ENCODE measurements around the gene SLC7A1. TPM values are rescaled to one million over a fixed set of nuclear protein-coding genes. Genes with fewer than 3 reads are reported as not detected.

SLC7A1 gene
- total RNA-seq, 3 donors from 2014 or later: 23.8 to 36.0 (median 28.0) TPM

- ATAC-seq (no peak), DNase-seq (no peak)
- H3K9me3 ChIP-seq: no peaks in the 10 kb centered on the region
- H3K4me1 ChIP-seq (ENCODE audit: low read depth): peaks cover 9% of the 10 kb centered on the region
- TF ChIP-seq CTCF (IDR thresholded peaks at IDR 0.05): no peak
- intact Hi-C loops (cut with DNase I, micrococcal nuclease): no loop called here
- no peak overlapping the region for H3K4me3 ChIP-seq
- no peaks in the 10 kb centered on the region for H3K36me3 ChIP-seq (ENCODE audit: low read depth)
Observed at GRCh38 chr13:29540334-29540733, 55.2 kb downstream of the SLC7A1 start.

GRCh38 chr13:29539856-29540255 is 55.6 kb downstream of the SLC7A1 start:
- no peak for ATAC-seq
- no peak for TF ChIP-seq CTCF (IDR thresholded peaks at IDR 0.05)

DNA sequence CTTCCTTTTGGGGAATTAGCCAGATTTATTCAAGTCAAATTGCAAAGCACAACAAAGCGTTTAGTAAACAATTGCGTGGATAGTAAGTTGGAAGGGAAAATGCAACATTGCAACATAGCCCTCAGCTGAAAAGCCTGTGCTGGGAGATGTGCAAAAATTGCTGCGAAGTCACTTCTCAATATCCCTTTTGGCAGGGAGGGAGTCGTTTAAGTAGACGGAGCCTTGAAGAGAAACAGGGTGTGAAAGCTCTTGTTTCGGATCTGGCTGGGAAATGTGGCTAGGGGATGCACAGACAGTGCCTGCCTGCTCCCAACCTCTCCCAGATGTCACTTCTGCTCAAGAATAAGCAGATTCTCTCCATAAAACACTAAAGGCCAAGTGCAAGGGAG is 56.8 kb downstream of the SLC7A1 start:
- DNase-seq (no peak), ATAC-seq (no peak)
- no peak for TF ChIP-seq CTCF (IDR thresholded peaks at IDR 0.05)
- Histone ChIP-seq H3K36me3 (ENCODE audit: low read depth) (no peaks in the 10 kb centered on the region), H3K4me3 (no peak overlapping the region), H3K9me3 (no peaks in the 10 kb centered on the region), H3K4me1 (ENCODE audit: low read depth) (peaks cover 9% of the 10 kb centered on the region)
- intact Hi-C loops (cut with DNase I, micrococcal nuclease): no loop called here

More at GRCh38 chr13:29539856-29540255, 55.6 kb downstream of the SLC7A1 start:
- H3K4me1 ChIP-seq (ENCODE audit: low read depth): peaks cover 9% of the 10 kb centered on the region
- H3K9me3 ChIP-seq: no peaks in the 10 kb centered on the region
- no peak for DNase-seq
- H3K36me3 ChIP-seq (ENCODE audit: low read depth): no peaks in the 10 kb centered on the region
- intact Hi-C loops (cut with DNase I, micrococcal nuclease): no loop called here
- no peak overlapping the region for H3K4me3 ChIP-seq

- DNase-seq (no peak), ATAC-seq (peak; percentile 60)
- Histone ChIP-seq H3K4me3 (no peak overlapping the region), H3K9me3 (no peaks in the 10 kb centered on the region), H3K4me1 (ENCODE audit: low read depth) (peaks cover 9% of the 10 kb centered on the region), H3K36me3 (ENCODE audit: low read depth) (no peaks in the 10 kb centered on the region)
- TF ChIP-seq CTCF (IDR thresholded peaks at IDR 0.05): no peak
- intact Hi-C loops (cut with DNase I, micrococcal nuclease): no loop called here
Observed at GRCh38 chr13:29537736-29538651, 57.5 kb downstream of the SLC7A1 start.

- Histone ChIP-seq H3K9me3 (no peaks in the 10 kb centered on the region), H3K4me1 (ENCODE audit: low read depth) (peaks cover 9% of the 10 kb centered on the region), H3K4me3 (no peak overlapping the region), H3K36me3 (ENCODE audit: low read depth) (no peaks in the 10 kb centered on the region)
- no peak for ATAC-seq
- intact Hi-C loops (cut with DNase I, micrococcal nuclease): no loop called here
- no peak for TF ChIP-seq CTCF (IDR thresholded peaks at IDR 0.05)
- no peak for DNase-seq
Observed at GRCh38 chr13:29536853-29537252, 58.6 kb downstream of the SLC7A1 start.
